GM23248 (cell line): ENCODE measurements around the gene P4HTM. TPM values are rescaled to one million over a fixed set of nuclear protein-coding genes. Genes with fewer than 3 reads are reported as not detected.
A peak's percentile ranks its signal among the peaks of the same experiment; 100 is the strongest.

ENCODE experiments used
- DNase-seq: peaks from one replicate; pipeline ENCODE4 v3.0.0-alpha.2; 2015
- H2AFZ ChIP-seq: fragments of 200-600 bp; sonication (generic); 2 replicates; pipeline ENCODE4 v1.6.1; 2016; ENCODE audit warnings: antibody characterized with exemption
- H3F3A ChIP-seq: fragments of 200-600 bp; sonication (generic); 2 replicates; pipeline ENCODE4 v1.6.1; 2016; ENCODE audit warnings: mild to moderate bottlenecking, antibody characterized with exemption, mixed run types; ENCODE audit not compliant: insufficient read depth
- H3K27ac ChIP-seq: fragments of 200-600 bp; sonication (generic); 2 replicates; pipeline ENCODE4 v1.5.1; 2016; ENCODE audit warnings: mild to moderate bottlenecking
- H3K27me3 ChIP-seq: fragments of 200-600 bp; sonication (generic); replicated peaks from 2 replicates; pipeline ENCODE4 v1.6.1; 2016; ENCODE audit warnings: mild to moderate bottlenecking; ENCODE audit not compliant: insufficient read depth
- H3K36me3 ChIP-seq: fragments of 200-600 bp; sonication (generic); 2 replicates; pipeline ENCODE4 v1.6.1; 2016; ENCODE audit warnings: low read depth, mild to moderate bottlenecking
- H3K4me1 ChIP-seq: fragments of 200-600 bp; sonication (generic); 2 replicates; pipeline ENCODE4 v1.6.1; 2016; ENCODE audit warnings: mild to moderate bottlenecking; ENCODE audit not compliant: insufficient read depth
- H3K4me2 ChIP-seq: fragments of 200-600 bp; sonication (generic); one replicate; pipeline ENCODE4 v1.6.1; 2016; ENCODE audit warnings: mild to moderate bottlenecking; ENCODE audit not compliant: unreplicated experiment
- H3K4me3 ChIP-seq: fragments of 200-600 bp; sonication (generic); 2 replicates; pipeline ENCODE4 v1.5.1; 2016; ENCODE audit warnings: mild to moderate bottlenecking
- H3K79me2 ChIP-seq: fragments of 200-600 bp; sonication (generic); 2 replicates; pipeline ENCODE4 v1.6.1; 2016; ENCODE audit warnings: mild to moderate bottlenecking; ENCODE audit not compliant: insufficient read depth
- H3K9ac ChIP-seq: fragments of 200-600 bp; sonication (generic); 2 replicates; pipeline ENCODE4 v1.6.1; 2016; ENCODE audit warnings: mild to moderate bottlenecking
- H3K9me2 ChIP-seq: fragments of 200-600 bp; sonication (generic); 2 replicates; pipeline ENCODE4 v1.6.1; 2016; ENCODE audit warnings: mixed run types, mild to moderate bottlenecking, moderate library complexity; ENCODE audit not compliant: insufficient read depth
- H3K9me3 ChIP-seq: fragments of 200-600 bp; sonication (generic); one replicate; pipeline ENCODE4 v1.6.1; 2017; ENCODE audit warnings: low read depth
- H4K20me1 ChIP-seq: fragments of 200-600 bp; sonication (generic); 2 replicates; pipeline ENCODE4 v1.6.0; 2016; ENCODE audit not compliant: insufficient read depth
- EZH2 ChIP-seq: fragments of 200-600 bp; sonication (generic); IDR thresholded peaks from 2 replicates; pipeline ENCODE4 v1.6.1; 2018; ENCODE audit warnings: antibody characterized with exemption, mild to moderate bottlenecking; ENCODE audit not compliant: insufficient read depth, poor library complexity, severe bottlenecking
- EZH2phosphoT487 ChIP-seq: fragments of 200-600 bp; sonication (generic); IDR thresholded peaks from 2 replicates; pipeline ENCODE4 v1.6.1; 2018; ENCODE audit warnings: antibody characterized with exemption, moderate library complexity, mild to moderate bottlenecking, low read depth; ENCODE audit not compliant: insufficient read depth
- WGBS, 2 experiments: methylation state at CpG; one replicate each; pipeline ENCODE4 v1.1.6; 2015 to 2017; ENCODE audit warnings: low lambda C conversion rate in 2 of 2, low coverage in 1 of 2; ENCODE audit errors: missing lambda C conversion rate in 2 of 2; 5-methylcytosine and 5-hydroxymethylcytosine counted together
- in situ Hi-C: fragments of 300-500 bp; cut with MboI; formaldehyde crosslinking; loops from 2 replicates; pipeline ENCODE4 v1.15.0; 2020
- polyA plus RNA-seq: library from polyadenylated mRNA; unstranded; fragments of >200 nt; fragmentation: Nextera tagmentation; extraction: Ambion mirVana; gene quantifications from 2 replicates; pipeline ENCODE4 v1.2.1, GENCODE V29; 2016
- total RNA-seq: library from RNA; depleted of rRNA; stranded (reverse); fragments of >200 nt; shearing (Covaris generic); gene quantifications from 2 replicates; pipeline ENCODE4 v1.2.3, GENCODE V29; 2014

The P4HTM gene
- total and polyA plus RNA-seq, 2 experiments from 2014 or later: 29.7 to 53.6 TPM

- Histone ChIP-seq H3K4me1 (no peaks in the 10 kb centered on the region), H3K36me3 (peaks cover 15% of the 10 kb centered on the region), H3K79me2 (no peaks in the 10 kb centered on the region), H3K27me3 (no peaks in the 10 kb centered on the region), H2AFZ (no peak overlapping the region), H3F3A (peaks cover 11% of the 10 kb centered on the region; the same call in 1 of the 2 replicates), H3K9me3 (no peaks in the 10 kb centered on the region), H4K20me1 (no peaks in the 10 kb centered on the region), H3K9ac (no peak overlapping the region), H3K4me3 (no peak overlapping the region), H3K27ac (no peak overlapping the region), H3K9me2 (no peaks in the 10 kb centered on the region), H3K4me2 (no peak overlapping the region)
- DNase-seq: peak; percentile 7
- in situ Hi-C loops: no loop called here
- no peak for TF ChIP-seq EZH2
- TF ChIP-seq EZH2phosphoT487: no peak
These were observed 5.4 kb upstream of the P4HTM start for GRCh38 chr3:48984663-48985062.

GRCh38 chr3:48985831-48986376 lies 4.1 kb upstream of the P4HTM start:
- Histone ChIP-seq H3K4me2 (no peak overlapping the region), H3K36me3 (peaks cover 10% of the 10 kb centered on the region), H3K9ac (no peak overlapping the region), H2AFZ (no peak overlapping the region), H3K27ac (no peak overlapping the region), H3K79me2 (peaks cover 7% of the 10 kb centered on the region), H3K4me3 (no peak overlapping the region), H4K20me1 (no peaks in the 10 kb centered on the region), H3F3A (peaks cover 11% of the 10 kb centered on the region; the same call in 1 of the 2 replicates), H3K27me3 (no peaks in the 10 kb centered on the region), H3K9me2 (no peaks in the 10 kb centered on the region), H3K9me3 (no peaks in the 10 kb centered on the region), H3K4me1 (0 out of 2 replicates have a peak, but pooled peaks cover under 1% of the 10 kb centered on the region)
- WGBS, 2 experiments: 87 to 92% methylated on average over 7 of the region's 7 CpGs
- in situ Hi-C loops: no loop called here
- TF ChIP-seq EZH2phosphoT487: no peak
- no peak for TF ChIP-seq EZH2
- no peak for DNase-seq

- H3K9me3 ChIP-seq: no peaks in the 10 kb centered on the region
- H3K36me3 ChIP-seq: no peaks in the 10 kb centered on the region
- no peaks in the 10 kb centered on the region for H3K9me2 ChIP-seq
- 0 to 2% methylated on average over 21 of the region's 21 CpGs for WGBS, 2 experiments
- H3K27me3 ChIP-seq: no peaks in the 10 kb centered on the region
- H4K20me1 ChIP-seq: no peaks in the 10 kb centered on the region
- in situ Hi-C loops: no loop called here
- H3K27ac ChIP-seq: peak overlapping the region; percentile 94
- peak overlapping the region; percentile 77 for H3K4me3 ChIP-seq
- H3F3A ChIP-seq: peaks cover 11% of the 10 kb centered on the region; the same call in 1 of the 2 replicates
- H3K9ac ChIP-seq: peak overlapping the region; percentile 86
- TF ChIP-seq EZH2phosphoT487 (no peak), EZH2 (no peak)
- H2AFZ ChIP-seq: peak overlapping the region; percentile 71
- peaks cover 41% of the 10 kb centered on the region for H3K79me2 ChIP-seq
- H3K4me2 ChIP-seq: peak overlapping the region; percentile 88
- peaks cover 14% of the 10 kb centered on the region; the same call in 1 of the 2 replicates for H3K4me1 ChIP-seq
- DNase-seq: peak; percentile 50
These were observed 780 bp upstream of the P4HTM start for GRCh38 chr3:48989126-48989795.

- Histone ChIP-seq H3K9me3 (no peaks in the 10 kb centered on the region), H3K79me2 (peaks cover 53% of the 10 kb centered on the region), H3K4me2 (peak overlapping the region; percentile 88), H3K27ac (peak overlapping the region; percentile 94), H3K27me3 (no peaks in the 10 kb centered on the region), H3K4me1 (peaks cover 14% of the 10 kb centered on the region; the same call in 1 of the 2 replicates), H3F3A (peaks cover 6% of the 10 kb centered on the region; the same call in 1 of the 2 replicates), H3K4me3 (peak overlapping the region; percentile 77), H3K9ac (peak overlapping the region; percentile 86), H4K20me1 (no peaks in the 10 kb centered on the region), H2AFZ (peak overlapping the region; percentile 70), H3K9me2 (no peaks in the 10 kb centered on the region), H3K36me3 (no peaks in the 10 kb centered on the region)
- in situ Hi-C loops: no loop called here
- WGBS, 2 experiments: 6% methylated on average over 40 of the region's 40 CpGs
- DNase-seq: peak; percentile 56
- TF ChIP-seq EZH2: no peak
- no peak for TF ChIP-seq EZH2phosphoT487
These were observed 812 bp downstream of the P4HTM start for GRCh38 chr3:48990636-48991469.
